Large intestine (tissue), 3 donors: ENCODE results near the gene FREM1. TPM values are rescaled to one million over a fixed set of nuclear protein-coding genes. Genes with fewer than 3 reads are reported as not detected.

Experiments
- DNase-seq, 2 donors: peaks; one replicate each; pipeline versions ENCODE4 v3.0.0 to v3.0.0-alpha.2; 2013
- H3K27ac ChIP-seq: one replicate; pipeline ENCODE4 v1.5.1; 2013; ENCODE audit warnings: low read length
- H3K27me3 ChIP-seq: 2 replicates; pipeline ENCODE4 v1.6.1; 2013; ENCODE audit warnings: low read length; ENCODE audit not compliant: control insufficient read depth, insufficient read depth
- H3K36me3 ChIP-seq: 2 replicates; pipeline ENCODE4 v1.6.1; 2013; ENCODE audit warnings: low read length; ENCODE audit not compliant: control insufficient read depth, insufficient read depth
- H3K4me1 ChIP-seq: one replicate; pipeline ENCODE4 v1.6.1; 2013; ENCODE audit warnings: low read length; ENCODE audit not compliant: control insufficient read depth, insufficient read depth
- H3K4me3 ChIP-seq: one replicate; pipeline ENCODE4 v1.5.1; 2013; ENCODE audit warnings: low read length
- H3K9me3 ChIP-seq: one replicate; pipeline ENCODE4 v1.6.1; 2013; ENCODE audit warnings: mild to moderate bottlenecking, low read depth, low read length, moderate library complexity; ENCODE audit not compliant: control insufficient read depth
- WGBS: methylation state at CpG from one replicate; pipeline ENCODE4 v1.1.5; 2013; ENCODE audit warnings: low lambda C conversion rate; ENCODE audit not compliant: insufficient coverage; 5-methylcytosine and 5-hydroxymethylcytosine counted together
- polyA plus RNA-seq: library from polyadenylated mRNA; unstranded; fragments of 120-200 nt; gene quantifications from one replicate; pipeline ENCODE4 v1.2.1, GENCODE V29; 2013

FREM1 gene
- polyA plus RNA-seq, 1 donor, result 10.0 TPM

DNA sequence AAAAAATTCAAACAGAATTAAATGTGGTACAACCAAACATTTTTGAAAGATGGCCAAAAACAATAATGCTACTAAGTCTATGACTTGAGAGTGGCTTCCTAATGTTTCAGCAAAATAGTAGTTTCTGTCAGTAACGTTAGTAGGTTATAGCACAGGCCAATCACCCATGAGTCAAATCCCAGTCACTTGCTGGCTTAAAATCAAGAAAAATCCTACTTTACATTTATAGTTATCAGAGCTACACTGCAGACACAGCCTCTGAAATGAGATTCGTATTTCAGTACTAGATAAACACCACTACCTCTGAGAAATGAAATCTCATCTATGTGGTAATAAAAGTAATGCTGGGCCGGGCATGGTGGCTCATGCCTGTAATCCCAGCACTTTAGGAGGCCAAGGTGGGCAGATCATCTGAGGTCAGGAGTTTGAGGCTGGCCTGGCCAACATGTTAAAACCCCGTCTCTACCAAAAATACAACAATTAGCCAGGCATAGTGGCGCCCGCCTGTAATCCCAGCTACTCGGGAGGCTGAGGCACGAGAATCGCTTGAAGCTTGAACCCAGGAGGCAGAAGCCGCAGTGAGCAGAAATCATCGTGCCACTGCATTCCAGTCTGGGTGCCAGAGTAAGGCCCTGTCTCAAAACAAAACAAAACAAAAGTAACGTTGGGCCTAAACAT lies 223.0 kb downstream of the FREM1 start:
- Histone ChIP-seq H3K9me3 (no peaks in the 10 kb centered on the region), H3K27me3 (no peaks in the 10 kb centered on the region), H3K36me3 (peaks cover 17% of the 10 kb centered on the region), H3K4me1 (peaks cover 4% of the 10 kb centered on the region), H3K27ac (no peak overlapping the region), H3K4me3 (no peak overlapping the region)
- DNase-seq, result no peak
- WGBS, result 100% methylated on average over 3 of the region's 12 CpGs

DNA sequence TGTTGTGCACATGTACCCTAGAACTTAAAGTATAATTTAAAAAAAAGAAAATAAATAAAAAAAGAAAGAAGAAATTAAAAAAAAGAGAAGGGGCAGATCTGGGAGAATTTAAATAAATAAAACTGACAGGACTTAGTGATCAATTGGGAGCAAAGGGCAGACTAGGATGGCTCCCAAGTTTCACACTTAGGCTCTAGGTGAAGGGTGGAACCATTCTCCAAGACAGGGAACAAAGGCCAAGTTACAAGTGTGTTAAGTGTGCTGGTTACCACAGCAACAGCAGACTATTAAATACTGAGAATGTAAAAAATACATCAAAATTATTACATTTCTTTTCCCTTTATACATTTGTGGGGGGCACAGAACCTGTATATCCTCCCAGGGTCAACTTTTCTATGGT lies 224.1 kb downstream of the FREM1 start:
- H3K27me3 ChIP-seq, result no peaks in the 10 kb centered on the region
- peaks cover 21% of the 10 kb centered on the region for H3K36me3 ChIP-seq
- H3K9me3 ChIP-seq, result no peaks in the 10 kb centered on the region
- H3K4me3 ChIP-seq, result no peak overlapping the region
- peak in 1 of 2 donors; percentile 36 for DNase-seq
- peak overlapping the region; percentile 27 for H3K27ac ChIP-seq
- H3K4me1 ChIP-seq, result peaks cover 4% of the 10 kb centered on the region

Other genes starting within 250 kb of the FREM1 start
- gene ZDHHC21, start 217.0 kb downstream of the FREM1 start, polyA plus RNA-seq, result 16.7 TPM
- gene CER1, start 187.7 kb downstream of the FREM1 start, polyA plus RNA-seq, result 0.06 TPM